ENCODE measurements around the gene CD82. TPM values are rescaled to one million over a fixed set of nuclear protein-coding genes. Genes with fewer than 3 reads are reported as not detected.

The CD82 gene
- total RNA-seq, 1 experiment from 2014 or later: 4.5 TPM

DNA sequence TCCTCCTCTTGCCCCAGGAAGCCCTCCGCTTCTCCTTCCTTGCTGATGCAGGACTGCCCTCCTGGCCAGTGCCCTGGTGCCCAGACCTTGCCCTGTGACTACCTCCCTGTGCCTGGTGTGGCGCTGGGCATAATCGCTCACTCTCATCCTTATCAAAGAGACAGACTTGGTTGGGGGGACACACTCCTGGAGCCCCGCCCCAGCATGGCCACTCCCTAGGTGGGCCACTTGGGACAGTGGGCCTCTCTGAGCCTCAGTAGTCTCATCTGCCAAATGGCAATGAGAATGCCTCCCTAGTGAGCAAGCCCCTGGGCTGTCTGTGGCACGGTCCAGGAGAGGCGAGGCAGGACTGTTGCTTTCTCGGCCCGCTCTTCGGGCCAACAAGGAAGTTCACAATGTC lies 88.6 kb downstream of the CD82 start:
- Histone ChIP-seq H3T11ph (ENCODE audit: low read length) (no peak overlapping the region), H3K9me3 (ENCODE audit: control insufficient read depth, low read depth, low read length) (no peaks in the 10 kb centered on the region), H3K4me2 (ENCODE audit: insufficient read depth, insufficient read length, low read length) (no peak overlapping the region), H2BK12ac (ENCODE audit: insufficient read length, low read depth, low read length) (no peak overlapping the region), H3K4me1 (ENCODE audit: insufficient read depth, low read length) (no peaks in the 10 kb centered on the region), H3K79me2 (ENCODE audit: insufficient read depth, low read length) (no peaks in the 10 kb centered on the region), H3K27me3 (ENCODE audit: insufficient read depth, low read length) (no peaks in the 10 kb centered on the region), H3K9ac (ENCODE audit: extremely low read depth, insufficient read length, low read length) (no peak overlapping the region), H3K14ac (ENCODE audit: insufficient read depth, low read length) (no peak overlapping the region; the same call in 1 of the 2 replicates), H3K23me2 (ENCODE audit: insufficient read length, low read depth, low read length, poor library complexity, severe bottlenecking) (no peaks in the 10 kb centered on the region), H2AFZ (ENCODE audit: low read length) (no peak overlapping the region), H3K27ac (ENCODE audit: insufficient read length, low read depth, low read length) (no peak overlapping the region), H4K5ac (ENCODE audit: insufficient read length, low read depth, low read length) (no peak overlapping the region), H4K91ac (ENCODE audit: insufficient read length, low read depth, low read length) (no peak overlapping the region), H3K4ac (ENCODE audit: low read depth, low read length) (no peak overlapping the region), H2BK15ac (ENCODE audit: low read depth, low read length) (no peak overlapping the region), H3K23ac (ENCODE audit: insufficient read length, low read depth, low read length) (no peak overlapping the region), H2BK20ac (ENCODE audit: low read depth, low read length, poor library complexity, severe bottlenecking) (no peak overlapping the region), H3K56ac (ENCODE audit: insufficient read length, low read depth, low read length) (no peak overlapping the region), H4K20me1 (ENCODE audit: control insufficient read depth, insufficient read depth, insufficient read length) (no peaks in the 10 kb centered on the region), H3K79me1 (ENCODE audit: insufficient read depth, low read depth, low read length, poor library complexity, severe bottlenecking) (no peaks in the 10 kb centered on the region), H3K18ac (ENCODE audit: insufficient read length, low read depth, low read length) (no peak overlapping the region), H2BK5ac (ENCODE audit: insufficient read length, low read length) (no peak overlapping the region), H2AK5ac (ENCODE audit: insufficient read length, low read length) (no peak overlapping the region), H2BK120ac (ENCODE audit: low read depth, low read length, poor library complexity, severe bottlenecking) (no peak overlapping the region), H4K8ac (replicated peaks; ENCODE audit: insufficient read length, low read depth, low read length) (no peak overlapping the region)
- Mint-ChIP-seq H3K4me3 (no peak overlapping the region), H3K36me3 (ENCODE audit: insufficient read depth in 1 of 3, low read depth in 3 of 3) (no peaks in the 10 kb centered on the region; a peak in 1 of 7 replicates), H3K27me3 (ENCODE audit: low read depth) (peaks cover 15% of the 10 kb centered on the region), H3K27ac (no peak overlapping the region), H3K4me1 (peaks cover 10 to 18% of the 10 kb centered on the region in 2 experiments), H3K9me3 (peaks cover 0 to 2% of the 10 kb centered on the region in 2 experiments; a peak in 1 of 5 replicates)
- no peak for DNase-seq
- no CpG with 5 or more reads among the region's 9 CpGs for WGBS (ENCODE audit: extremely low coverage, insufficient read length, low lambda C conversion rate)
- TF ChIP-seq, protein P1, sequence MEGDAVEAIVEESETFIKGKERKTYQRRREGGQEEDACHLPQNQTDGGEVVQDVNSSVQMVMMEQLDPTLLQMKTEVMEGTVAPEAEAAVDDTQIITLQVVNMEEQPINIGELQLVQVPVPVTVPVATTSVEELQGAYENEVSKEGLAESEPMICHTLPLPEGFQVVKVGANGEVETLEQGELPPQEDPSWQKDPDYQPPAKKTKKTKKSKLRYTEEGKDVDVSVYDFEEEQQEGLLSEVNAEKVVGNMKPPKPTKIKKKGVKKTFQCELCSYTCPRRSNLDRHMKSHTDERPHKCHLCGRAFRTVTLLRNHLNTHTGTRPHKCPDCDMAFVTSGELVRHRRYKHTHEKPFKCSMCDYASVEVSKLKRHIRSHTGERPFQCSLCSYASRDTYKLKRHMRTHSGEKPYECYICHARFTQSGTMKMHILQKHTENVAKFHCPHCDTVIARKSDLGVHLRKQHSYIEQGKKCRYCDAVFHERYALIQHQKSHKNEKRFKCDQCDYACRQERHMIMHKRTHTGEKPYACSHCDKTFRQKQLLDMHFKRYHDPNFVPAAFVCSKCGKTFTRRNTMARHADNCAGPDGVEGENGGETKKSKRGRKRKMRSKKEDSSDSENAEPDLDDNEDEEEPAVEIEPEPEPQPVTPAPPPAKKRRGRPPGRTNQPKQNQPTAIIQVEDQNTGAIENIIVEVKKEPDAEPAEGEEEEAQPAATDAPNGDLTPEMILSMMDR (conservative IDR thresholded peaks at IDR 0.05): no peak
